HUES6 (cell line): ENCODE results near the gene NOS1AP.

Experiments
- H3K27ac ChIP-seq: 2 replicates; pipeline ENCODE4 v1.7.0; 2013; ENCODE audit warnings: low read depth, mild to moderate bottlenecking, low read length, inconsistent platforms
- H3K27me3 ChIP-seq: 2 replicates; pipeline ENCODE4 v1.6.1; 2013; ENCODE audit warnings: low read length; ENCODE audit not compliant: control insufficient read depth, insufficient read depth
- H3K36me3 ChIP-seq: 2 replicates; pipeline ENCODE4 v1.6.1; 2013; ENCODE audit warnings: low read length; ENCODE audit not compliant: control insufficient read depth, insufficient read depth
- H3K4me1 ChIP-seq: 2 replicates; pipeline ENCODE4 v1.6.1; 2013; ENCODE audit warnings: low read length; ENCODE audit not compliant: control insufficient read depth, insufficient read depth
- H3K4me3 ChIP-seq: 2 replicates; pipeline ENCODE4 v1.5.1; 2013; ENCODE audit warnings: low read depth, low read length
- H3K9ac ChIP-seq: one replicate; pipeline ENCODE4 v1.6.1; 2013; ENCODE audit warnings: mild to moderate bottlenecking, low read length
- H3K9me3 ChIP-seq: 2 replicates; pipeline ENCODE4 v1.6.1; 2013; ENCODE audit warnings: low read depth, low read length; ENCODE audit not compliant: control insufficient read depth, insufficient read depth

The NOS1AP gene

DNA sequence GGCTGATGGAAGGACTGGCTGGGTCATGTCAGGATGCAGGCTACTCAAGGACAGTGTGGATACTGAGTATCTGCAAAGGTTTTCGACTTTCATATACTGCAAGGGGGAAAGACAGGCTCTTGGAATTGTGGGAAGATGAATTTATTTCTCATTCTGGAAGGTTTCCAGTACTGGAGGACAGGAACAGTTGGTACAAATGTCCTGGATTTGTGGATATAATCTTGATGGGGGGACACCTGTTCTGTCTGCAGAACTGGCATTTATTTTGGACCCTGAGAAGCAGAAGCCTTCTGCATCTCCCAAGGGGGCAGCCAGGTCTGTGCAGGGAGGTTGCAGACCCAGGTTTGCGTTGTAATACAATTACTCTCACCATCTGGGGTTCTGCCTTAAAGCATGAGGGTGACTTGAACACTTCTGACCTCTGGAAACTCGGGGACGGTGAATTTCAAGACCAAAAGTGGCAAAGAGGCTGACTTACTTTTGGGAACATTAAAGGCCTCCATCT is 65.8 kb downstream of the NOS1AP start:
- no peak overlapping the region for H3K4me3 ChIP-seq
- no peak overlapping the region for H3K27ac ChIP-seq
- H3K9ac ChIP-seq = no peak overlapping the region
- H3K9me3 ChIP-seq = no peaks in the 10 kb centered on the region
- no peaks in the 10 kb centered on the region for H3K27me3 ChIP-seq
- peaks cover 27% of the 10 kb centered on the region for H3K4me1 ChIP-seq
- no peaks in the 10 kb centered on the region for H3K36me3 ChIP-seq

DNA sequence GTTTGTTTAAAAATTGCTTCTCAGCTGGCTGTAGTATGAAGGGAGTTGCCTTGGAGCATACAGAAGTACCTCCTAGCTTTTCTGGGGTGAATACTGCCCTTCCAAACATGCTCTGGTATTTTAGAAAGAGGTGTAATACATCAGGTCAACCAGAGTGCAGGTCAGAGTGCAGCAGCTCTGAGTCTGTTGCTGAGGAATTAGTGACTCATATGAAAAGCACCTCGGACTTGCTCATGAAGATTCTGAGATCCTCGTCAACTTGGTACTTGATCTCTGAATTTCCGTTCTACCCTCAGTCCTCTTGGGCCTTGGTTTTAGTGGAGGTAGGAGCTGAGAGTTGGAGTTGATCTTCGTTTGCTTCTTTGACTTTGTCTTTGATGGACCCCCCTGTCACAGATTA is 67.3 kb downstream of the NOS1AP start:
- Histone ChIP-seq H3K27me3 (no peaks in the 10 kb centered on the region), H3K9ac (no peak overlapping the region), H3K4me3 (no peak overlapping the region), H3K9me3 (no peaks in the 10 kb centered on the region), H3K4me1 (peaks cover 33% of the 10 kb centered on the region), H3K27ac (no peak overlapping the region), H3K36me3 (no peaks in the 10 kb centered on the region)

GRCh38 chr1:162137179-162137960 is 67.9 kb downstream of the NOS1AP start:
- Histone ChIP-seq H3K27me3 (no peaks in the 10 kb centered on the region), H3K4me1 (peaks cover 39% of the 10 kb centered on the region), H3K36me3 (no peaks in the 10 kb centered on the region), H3K27ac (no peak overlapping the region), H3K9me3 (no peaks in the 10 kb centered on the region), H3K9ac (no peak overlapping the region), H3K4me3 (no peak overlapping the region)

GRCh38 chr1:162138112-162138511 is 68.6 kb downstream of the NOS1AP start:
- peaks cover 46% of the 10 kb centered on the region for H3K4me1 ChIP-seq
- H3K4me3 ChIP-seq = no peak overlapping the region
- no peaks in the 10 kb centered on the region for H3K36me3 ChIP-seq
- H3K27me3 ChIP-seq = no peaks in the 10 kb centered on the region
- H3K9me3 ChIP-seq = no peaks in the 10 kb centered on the region
- no peak overlapping the region for H3K9ac ChIP-seq
- H3K27ac ChIP-seq = no peak overlapping the region

DNA sequence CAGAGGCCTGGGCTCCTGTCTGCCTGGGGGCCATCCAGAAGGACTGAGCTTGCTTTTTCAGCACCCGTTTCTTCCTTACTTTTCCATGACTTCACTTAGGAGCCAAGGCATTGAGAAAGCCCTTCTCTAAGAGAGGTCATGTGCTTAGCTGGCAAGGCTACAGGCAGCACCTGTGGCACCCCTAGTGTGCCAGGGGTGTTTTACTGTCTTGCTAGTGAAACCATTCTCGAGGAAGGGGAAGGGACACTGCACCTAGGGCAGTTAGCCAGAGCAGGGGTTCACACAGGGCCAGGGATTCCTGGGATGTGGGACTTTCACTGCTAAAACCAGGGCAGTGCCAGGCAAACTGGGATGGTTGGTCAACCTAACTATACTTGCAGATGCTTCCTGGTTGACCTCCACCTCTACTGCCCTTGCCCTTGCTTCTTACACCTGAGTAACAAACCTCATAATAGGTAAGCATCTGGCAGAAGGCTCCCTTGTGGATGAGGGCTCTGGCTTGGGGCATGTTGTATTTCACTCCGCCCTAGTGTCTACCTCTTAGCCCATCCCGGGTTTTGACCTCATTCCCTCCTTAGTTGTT is 69.2 kb downstream of the NOS1AP start:
- H3K27me3 ChIP-seq = no peaks in the 10 kb centered on the region
- H3K4me1 ChIP-seq = peaks cover 48% of the 10 kb centered on the region
- H3K9me3 ChIP-seq = no peaks in the 10 kb centered on the region
- H3K9ac ChIP-seq = no peak overlapping the region
- H3K27ac ChIP-seq = no peak overlapping the region
- H3K4me3 ChIP-seq = no peak overlapping the region
- H3K36me3 ChIP-seq = no peaks in the 10 kb centered on the region

DNA sequence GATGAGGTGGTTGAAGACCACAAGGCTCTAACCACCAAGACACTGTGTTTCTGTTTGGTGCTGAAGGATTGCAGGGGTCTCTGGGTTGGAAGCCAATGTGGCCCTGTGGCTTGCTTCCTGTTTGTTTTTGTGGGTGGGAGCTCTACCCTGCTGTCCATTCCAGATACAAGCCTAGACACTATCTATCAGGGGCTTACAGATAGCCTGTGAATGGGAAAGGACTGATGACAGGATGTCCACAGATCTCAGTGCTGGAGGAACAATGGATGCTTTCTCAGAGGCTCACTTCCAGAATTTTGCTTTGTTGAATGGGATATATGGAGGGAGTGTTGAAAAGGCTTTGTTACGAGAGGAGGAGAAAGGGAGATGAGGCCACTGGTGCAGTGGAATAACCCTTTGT is 69.7 kb downstream of the NOS1AP start:
- H3K9me3 ChIP-seq = no peaks in the 10 kb centered on the region
- peaks cover 53% of the 10 kb centered on the region for H3K4me1 ChIP-seq
- H3K36me3 ChIP-seq = no peaks in the 10 kb centered on the region
- H3K9ac ChIP-seq = no peak overlapping the region
- no peaks in the 10 kb centered on the region for H3K27me3 ChIP-seq
- no peak overlapping the region for H3K4me3 ChIP-seq
- no peak overlapping the region for H3K27ac ChIP-seq

GRCh38 chr1:162141281-162142054 is 72.0 kb downstream of the NOS1AP start:
- Histone ChIP-seq H3K4me1 (peaks cover 68% of the 10 kb centered on the region), H3K4me3 (no peak overlapping the region), H3K9ac (no peak overlapping the region), H3K27ac (no peak overlapping the region), H3K9me3 (no peaks in the 10 kb centered on the region), H3K27me3 (no peaks in the 10 kb centered on the region), H3K36me3 (no peaks in the 10 kb centered on the region)

- no peaks in the 10 kb centered on the region for H3K9me3 ChIP-seq
- no peak overlapping the region for H3K4me3 ChIP-seq
- H3K27ac ChIP-seq = no peak overlapping the region
- H3K9ac ChIP-seq = no peak overlapping the region
- H3K36me3 ChIP-seq = no peaks in the 10 kb centered on the region
- peaks cover 65% of the 10 kb centered on the region for H3K4me1 ChIP-seq
- H3K27me3 ChIP-seq = no peaks in the 10 kb centered on the region
Observed at GRCh38 chr1:162142968-162143367, 73.5 kb downstream of the NOS1AP start.

DNA sequence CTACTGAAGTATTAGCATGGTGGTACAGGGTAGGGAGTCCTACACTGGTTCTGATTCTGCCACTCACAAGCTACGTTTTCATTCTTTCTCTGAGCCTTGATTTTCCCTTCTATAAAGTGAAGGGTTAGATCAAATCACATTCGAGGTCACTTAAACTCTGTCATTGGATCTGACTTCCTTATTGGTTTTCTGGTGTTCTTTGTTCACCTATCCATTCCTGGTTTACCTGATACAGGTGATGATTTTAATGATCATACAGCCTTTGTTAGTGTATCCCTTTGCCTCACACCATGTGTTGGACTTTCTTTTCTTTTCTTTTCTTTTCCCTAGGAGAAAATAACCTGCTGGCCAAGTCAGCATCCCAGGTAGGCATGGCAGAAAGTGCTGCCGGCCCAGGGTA is 74.8 kb downstream of the NOS1AP start:
- H3K36me3 ChIP-seq = no peaks in the 10 kb centered on the region
- no peaks in the 10 kb centered on the region for H3K9me3 ChIP-seq
- H3K27ac ChIP-seq = peak overlapping the region; percentile 48; the same call in 1 of the 2 replicates
- H3K4me3 ChIP-seq = no peak overlapping the region
- peak overlapping the region; percentile 21 for H3K9ac ChIP-seq
- H3K27me3 ChIP-seq = no peaks in the 10 kb centered on the region
- H3K4me1 ChIP-seq = peaks cover 73% of the 10 kb centered on the region

DNA sequence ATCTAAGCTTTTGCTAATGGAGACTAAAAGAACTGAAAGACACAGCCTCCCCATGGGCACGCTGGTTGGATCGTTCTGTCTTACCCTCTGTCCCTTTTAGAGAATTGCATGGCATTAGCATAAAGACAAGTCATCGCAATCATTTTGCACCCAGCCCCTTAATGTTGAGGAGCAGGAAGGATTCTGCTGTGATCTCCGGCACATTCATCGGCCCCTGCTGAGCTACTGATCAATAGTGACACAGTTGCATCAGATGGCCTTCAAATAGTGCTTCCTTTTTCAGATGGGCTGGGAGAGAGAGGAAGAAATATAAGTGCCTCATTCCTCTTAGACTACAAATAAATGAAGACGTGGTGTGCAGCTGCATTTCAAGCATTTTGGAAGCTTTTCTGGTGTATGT is 75.4 kb downstream of the NOS1AP start:
- H3K4me1 ChIP-seq = peaks cover 74% of the 10 kb centered on the region
- H3K9ac ChIP-seq = peak overlapping the region; percentile 21
- no peaks in the 10 kb centered on the region for H3K27me3 ChIP-seq
- H3K9me3 ChIP-seq = no peaks in the 10 kb centered on the region
- H3K27ac ChIP-seq = peak overlapping the region; percentile 48; the same call in 1 of the 2 replicates
- H3K4me3 ChIP-seq = 0 out of 2 replicates have a peak overlapping the region, but pooled peaks have one; percentile 6
- H3K36me3 ChIP-seq = no peaks in the 10 kb centered on the region
